Measurements from ENCODE around the gene AGK.

GRCh38 chr7:141696348-141696747 lies 145.1 kb downstream of the AGK start:
- TF ChIP-seq REST (IDR thresholded peaks at IDR 0.05; ENCODE audit: insufficient read depth in 1 of 2, low read depth in 2 of 2, low read length in 1 of 2) = no peak
- no peak for TF ChIP-seq CTCF (IDR thresholded peaks at IDR 0.05)
- no peak for TF ChIP-seq POLR2AphosphoS5 (IDR thresholded peaks at IDR 0.05; ENCODE audit: low read depth, low read length)
- no peak for TF ChIP-seq TCF7L2 (IDR thresholded peaks at IDR 0.05; ENCODE audit: low read depth, low read length)

All from Panc1 (cell line).